MCF 10A (cell line): ENCODE measurements around the gene DHX35. TPM values are rescaled to one million over a fixed set of nuclear protein-coding genes. Genes with fewer than 3 reads are reported as not detected.

Experiments
- BruUV-seq: library from RNA; stranded (reverse); fragments of 400-500 nt; replicated peaks from 2 replicates; lab custom pipeline; 2021; lab: Mats Ljungman, UMichigan
- CTCF ChIA-PET: fragments of 300-600 bp; sonication (Branson Sonifier 250); formaldehyde crosslinking; extraction: SDS; loops from one replicate; lab custom pipeline; 2021; ENCODE audit warnings: antibody characterized with exemption, inconsistent platforms; lab: Yijun Ruan, JAX
- POLR2A ChIA-PET: fragments of 300-600, 350-650 bp; sonication (Branson Sonifier 250); formaldehyde crosslinking; extraction: SDS; loops from one replicate; lab custom pipeline; 2020; ENCODE audit warnings: antibody characterized with exemption, inconsistent platforms; lab: Yijun Ruan, JAX
- DNase-seq: peaks from one replicate; pipeline ENCODE4 v3.0.0-alpha.2; 2018; ENCODE audit not compliant: unreplicated experiment
- H3K27ac Mint-ChIP-seq: one replicate; pipeline ENCODE4 v1.8.0; 2022; ENCODE audit warnings: mild to moderate bottlenecking, low read depth, mixed read lengths; ENCODE audit not compliant: unreplicated experiment
- H3K27me3 Mint-ChIP-seq: one replicate; pipeline ENCODE4 v1.8.0; 2022; ENCODE audit warnings: mixed read lengths; ENCODE audit not compliant: insufficient read depth, unreplicated experiment
- H3K36me3 Mint-ChIP-seq: one replicate; pipeline ENCODE4 v1.8.0; 2022; ENCODE audit warnings: mild to moderate bottlenecking, moderate library complexity, mixed read lengths; ENCODE audit not compliant: insufficient read depth, unreplicated experiment
- H3K4me1 Mint-ChIP-seq: one replicate; pipeline ENCODE4 v1.8.0; 2022; ENCODE audit warnings: mixed read lengths; ENCODE audit not compliant: insufficient read depth, unreplicated experiment
- H3K4me3 Mint-ChIP-seq: one replicate; pipeline ENCODE4 v1.8.0; 2022; ENCODE audit warnings: mild to moderate bottlenecking, moderate library complexity, mixed read lengths; ENCODE audit not compliant: unreplicated experiment
- H3K9me3 Mint-ChIP-seq: one replicate; pipeline ENCODE4 v1.8.0; 2022; ENCODE audit warnings: mixed read lengths; ENCODE audit not compliant: unreplicated experiment
- CTCF ChIP-seq: fragments of 200-600 bp; IDR thresholded peaks from one replicate; pipeline ENCODE4 v1.8.0; 2022; ENCODE audit warnings: antibody characterized with exemption, mild to moderate bottlenecking; ENCODE audit not compliant: unreplicated experiment
- intact Hi-C: fragments of 100-400 bp; cut with micrococcal nuclease; formaldehyde crosslinking; loops from 2 replicates; pipeline ENCODE4 v1.14.1; 2022
- total RNA-seq: library from RNA; stranded (reverse); gene quantifications from 2 replicates; pipeline ENCODE4 v1.2.3, GENCODE V29; 2022

DHX35 gene
- total RNA-seq, 1 experiment from 2014 or later: 7.8 TPM

DNA sequence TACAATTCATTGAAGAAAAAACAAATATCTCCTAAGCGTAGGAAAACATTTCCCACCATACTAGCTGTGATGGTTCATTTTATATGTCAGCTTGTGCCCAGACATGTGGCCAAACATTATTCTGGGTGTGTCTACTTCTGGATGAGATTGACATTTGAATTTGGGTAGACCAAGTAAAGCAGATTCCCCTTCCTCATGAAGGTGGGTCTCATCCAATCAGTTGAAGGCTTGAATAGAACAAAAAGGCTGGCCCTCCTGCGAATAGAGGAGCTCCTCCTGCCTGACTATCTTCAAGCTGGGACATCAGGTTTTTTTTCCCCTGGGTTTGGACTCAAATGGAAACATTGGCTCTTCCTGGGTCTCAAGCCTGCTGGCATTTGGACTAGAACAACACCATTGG lies 113.6 kb downstream of the DHX35 start:
- ChIA-PET POLR2A (interaction anchor here (1.0 kb wide), 1 partner anchor 11 kb away, joined by 3 read pairs; no protein-coding TSS in a partner anchor), CTCF (interaction anchor here (0.6 to 16.2 kb wide), 11 partner anchors 9 to 1619 kb away, joined by 3 to 622 read pairs (median 4); no protein-coding TSS in a partner anchor)
- Mint-ChIP-seq H3K4me1 (peaks cover 8% of the 10 kb centered on the region), H3K27me3 (peaks cover 42% of the 10 kb centered on the region), H3K9me3 (no peaks in the 10 kb centered on the region), H3K27ac (no peak overlapping the region), H3K4me3 (no peak overlapping the region), H3K36me3 (no peaks in the 10 kb centered on the region)
- intact Hi-C loops: no loop called here
- no TSS peak for BruUV-seq
- no peak for TF ChIP-seq CTCF
- no peak for DNase-seq

GRCh38 chr20:39076958-39077357 lies 114.8 kb downstream of the DHX35 start:
- Mint-ChIP-seq H3K27ac (no peak overlapping the region), H3K9me3 (no peaks in the 10 kb centered on the region), H3K36me3 (no peaks in the 10 kb centered on the region), H3K4me1 (no peaks in the 10 kb centered on the region), H3K4me3 (no peak overlapping the region), H3K27me3 (peaks cover 54% of the 10 kb centered on the region)
- intact Hi-C loops: no loop called here
- no peak for DNase-seq
- ChIA-PET POLR2A (no interaction called here), CTCF (interaction anchor here (1.2 to 16.2 kb wide), 5 partner anchors 9 to 29 kb away, joined by 3 to 622 read pairs (median 6); no protein-coding TSS in a partner anchor)
- no peak for TF ChIP-seq CTCF
- BruUV-seq: no TSS peak

DNA sequence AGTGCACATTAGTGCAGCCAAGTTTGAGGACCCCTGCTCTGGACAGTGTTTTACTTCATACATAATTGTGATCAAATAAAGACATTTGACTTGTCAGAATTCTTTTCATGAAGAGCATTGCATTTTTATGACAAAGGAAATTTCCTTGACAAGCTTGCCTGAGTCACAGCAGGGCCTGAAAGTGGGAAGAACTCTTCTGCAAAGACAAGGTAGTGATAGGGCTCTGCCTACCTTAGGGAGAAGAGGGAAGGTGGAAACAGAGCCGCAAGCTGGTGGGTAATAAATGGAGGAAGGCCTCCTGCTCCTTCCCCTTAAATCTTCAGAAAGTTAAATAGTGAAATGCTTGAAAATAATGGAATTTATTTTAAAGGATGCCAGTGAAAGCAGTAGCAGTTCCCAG lies 118.2 kb downstream of the DHX35 start:
- intact Hi-C loops: no loop called here
- H3K36me3 Mint-ChIP-seq: no peaks in the 10 kb centered on the region
- POLR2A ChIA-PET: interaction anchor here (2.5 kb wide), 1 partner anchor 30 kb away, joined by 15 read pairs; no protein-coding TSS in a partner anchor

More for the DNA sequence above, 118.2 kb downstream of the DHX35 start:
- Mint-ChIP-seq H3K27ac (no peak overlapping the region), H3K4me3 (no peak overlapping the region), H3K4me1 (no peaks in the 10 kb centered on the region), H3K27me3 (peaks cover 65% of the 10 kb centered on the region), H3K9me3 (no peaks in the 10 kb centered on the region)
- CTCF ChIA-PET: interaction anchor here (0.6 to 16.2 kb wide), 45 partner anchors 8 to 1952 kb away, joined by 3 to 622 read pairs (median 4); no protein-coding TSS in a partner anchor
- BruUV-seq: no TSS peak
- no peak for DNase-seq
- TF ChIP-seq CTCF: no peak
